H9 (cell line): ENCODE measurements around the gene MARK4. TPM values are rescaled to one million over a fixed set of nuclear protein-coding genes. Genes with fewer than 3 reads are reported as not detected.
A peak's percentile ranks its signal among the peaks of the same experiment; 100 is the strongest.

Experiments used
- DNase-seq: peaks from one replicate; pipeline ENCODE4 v3.0.0-alpha.2; 2017
- H2AFZ ChIP-seq: one replicate; pipeline ENCODE4 v1.6.1; 2013; ENCODE audit warnings: mild to moderate bottlenecking, low read length, control low read depth, moderate library complexity
- H2AK5ac ChIP-seq: 2 replicates; pipeline ENCODE4 v1.6.1; 2013; ENCODE audit warnings: low read length, control low read depth, mixed read lengths; ENCODE audit not compliant: insufficient read length
- H2BK120ac ChIP-seq: one replicate; pipeline ENCODE4 v1.6.1; 2013; ENCODE audit warnings: low read depth, mild to moderate bottlenecking, low read length, control low read depth, inconsistent platforms; ENCODE audit not compliant: poor library complexity, severe bottlenecking
- H2BK12ac ChIP-seq: 2 replicates; pipeline ENCODE4 v1.6.1; 2013; ENCODE audit warnings: low read length, control low read depth, mixed read lengths, low read depth; ENCODE audit not compliant: insufficient read length
- H2BK15ac ChIP-seq: 2 replicates; pipeline ENCODE4 v1.6.1; 2013; ENCODE audit warnings: low read depth, low read length, control low read depth
- H2BK20ac ChIP-seq: one replicate; pipeline ENCODE4 v1.6.1; 2013; ENCODE audit warnings: low read depth, mild to moderate bottlenecking, low read length, control low read depth, inconsistent platforms; ENCODE audit not compliant: poor library complexity, severe bottlenecking
- H2BK5ac ChIP-seq: 2 replicates; pipeline ENCODE4 v1.6.1; 2013; ENCODE audit warnings: low read length, control low read depth, mixed read lengths; ENCODE audit not compliant: insufficient read length
- H3K14ac ChIP-seq: 2 replicates; pipeline ENCODE4 v1.6.1; 2013; ENCODE audit warnings: low read length, control low read depth; ENCODE audit not compliant: insufficient read depth
- H3K18ac ChIP-seq: 2 replicates; pipeline ENCODE4 v1.6.1; 2013; ENCODE audit warnings: low read depth, mild to moderate bottlenecking, mixed read lengths, low read length, control low read depth; ENCODE audit not compliant: insufficient read length
- H3K23ac ChIP-seq: 2 replicates; pipeline ENCODE4 v1.6.1; 2013; ENCODE audit warnings: low read length, control low read depth, mixed read lengths, low read depth; ENCODE audit not compliant: insufficient read length
- H3K23me2 ChIP-seq: 2 replicates; pipeline ENCODE4 v1.6.1; 2013; ENCODE audit warnings: low read depth, mild to moderate bottlenecking, mixed read lengths, low read length, control low read depth; ENCODE audit not compliant: insufficient read length, poor library complexity, severe bottlenecking
- H3K27ac ChIP-seq: 2 replicates; pipeline ENCODE4 v1.5.1; 2013; ENCODE audit warnings: low read length, control low read depth, mixed read lengths, low read depth; ENCODE audit not compliant: insufficient read length
- H3K27me3 ChIP-seq: 2 replicates; pipeline ENCODE4 v1.6.1; 2013; ENCODE audit warnings: low read length, control low read depth, inconsistent platforms; ENCODE audit not compliant: insufficient read depth
- H3K4ac ChIP-seq: 2 replicates; pipeline ENCODE4 v1.6.1; 2013; ENCODE audit warnings: low read depth, mild to moderate bottlenecking, control low read depth, inconsistent platforms, low read length, moderate library complexity
- H3K4me1 ChIP-seq: 2 replicates; pipeline ENCODE4 v1.6.1; 2013; ENCODE audit warnings: low read length, control low read depth, inconsistent platforms; ENCODE audit not compliant: insufficient read depth
- H3K4me2 ChIP-seq: 2 replicates; pipeline ENCODE4 v1.6.1; 2013; ENCODE audit warnings: low read length, control low read depth, mixed read lengths; ENCODE audit not compliant: insufficient read length, insufficient read depth
- H3K56ac ChIP-seq: 2 replicates; pipeline ENCODE4 v1.6.1; 2013; ENCODE audit warnings: low read depth, mild to moderate bottlenecking, mixed read lengths, low read length, control low read depth; ENCODE audit not compliant: insufficient read length
- H3K79me1 ChIP-seq: 2 replicates; pipeline ENCODE4 v1.6.1; 2013; ENCODE audit warnings: low read depth, mild to moderate bottlenecking, moderate library complexity, low read length, control low read depth, inconsistent platforms; ENCODE audit not compliant: insufficient read depth, poor library complexity, severe bottlenecking
- H3K79me2 ChIP-seq: 2 replicates; pipeline ENCODE4 v1.6.1; 2013; ENCODE audit warnings: low read length, control low read depth, inconsistent platforms; ENCODE audit not compliant: insufficient read depth
- H3K9ac ChIP-seq: 2 replicates; pipeline ENCODE4 v1.6.1; 2013; ENCODE audit warnings: low read length, control low read depth, mixed read lengths; ENCODE audit not compliant: insufficient read length; ENCODE audit errors: extremely low read depth
- H3K9me3 ChIP-seq: one replicate; pipeline ENCODE4 v1.6.1; 2013; ENCODE audit warnings: low read depth, low read length, inconsistent platforms; ENCODE audit not compliant: control insufficient read depth
- H3T11ph ChIP-seq: one replicate; pipeline ENCODE4 v1.6.1; 2013; ENCODE audit warnings: mild to moderate bottlenecking, low read length, control low read depth, inconsistent platforms
- H4K20me1 ChIP-seq: one replicate; pipeline ENCODE4 v1.6.1; 2013; ENCODE audit not compliant: control insufficient read depth, insufficient read length, insufficient read depth
- H4K5ac ChIP-seq: 2 replicates; pipeline ENCODE4 v1.6.1; 2013; ENCODE audit warnings: low read depth, mild to moderate bottlenecking, mixed read lengths, low read length, control low read depth; ENCODE audit not compliant: insufficient read length
- H4K8ac ChIP-seq: replicated peaks from 2 replicates; pipeline ENCODE4 v1.6.1; 2013; ENCODE audit warnings: low read length, control low read depth, mixed read lengths, low read depth; ENCODE audit not compliant: insufficient read length
- H4K91ac ChIP-seq: 2 replicates; pipeline ENCODE4 v1.6.1; 2013; ENCODE audit warnings: low read depth, mild to moderate bottlenecking, moderate library complexity, mixed read lengths, low read length, control low read depth; ENCODE audit not compliant: insufficient read length
- H3K27ac Mint-ChIP-seq, 3 experiments: 2 replicates in 2 of 3; 3 replicates in 1 of 3; pipeline ENCODE4 v1.8.0; 2020 to 2021; ENCODE audit warnings: mixed read lengths in 3 of 3, mild to moderate bottlenecking in 1 of 3, moderate library complexity in 1 of 3
- H3K27me3 Mint-ChIP-seq: 2 replicates; pipeline ENCODE4 v1.8.0; 2021; ENCODE audit warnings: low read depth, mild to moderate bottlenecking, moderate library complexity, mixed read lengths
- H3K36me3 Mint-ChIP-seq, 3 experiments: 2 replicates in 2 of 3; 3 replicates in 1 of 3; pipeline ENCODE4 v1.8.0; 2020 to 2021; ENCODE audit warnings: low read depth in 3 of 3, mixed read lengths in 3 of 3; ENCODE audit not compliant: insufficient read depth in 1 of 3
- H3K4me1 Mint-ChIP-seq, 2 experiments: 2 replicates each; pipeline ENCODE4 v1.8.0; 2020; ENCODE audit warnings: mixed read lengths in 2 of 2
- H3K4me3 Mint-ChIP-seq, 2 experiments: 2 replicates in 1 of 2; 3 replicates in 1 of 2; pipeline ENCODE4 v1.8.0; 2020 to 2021; ENCODE audit warnings: mild to moderate bottlenecking in 2 of 2, mixed read lengths in 2 of 2, moderate library complexity in 1 of 2
- H3K9me3 Mint-ChIP-seq, 2 experiments: 2 replicates in 1 of 2; 3 replicates in 1 of 2; pipeline ENCODE4 v1.8.0; 2020; ENCODE audit warnings: mild to moderate bottlenecking in 2 of 2, mixed read lengths in 2 of 2, moderate library complexity in 1 of 2
- CTCF ChIP-seq: fragments of 200-600 bp; sonication (generic); conservative IDR thresholded peaks from 3 replicates; pipeline ENCODE4 v1.8.0; 2021; ENCODE audit warnings: antibody characterized with exemption, mild to moderate bottlenecking
- WGBS: extraction: QIAGEN DNeasy Blood & Tissue Kit; methylation state at CpG from one replicate; pipeline ENCODE4 v1.1.7; 2013; ENCODE audit warnings: missing lambda C conversion rate, low lambda C conversion rate, mixed read lengths; ENCODE audit not compliant: insufficient read length; ENCODE audit errors: extremely low coverage; 5-methylcytosine and 5-hydroxymethylcytosine counted together
- total RNA-seq: library from RNA; stranded (reverse); gene quantifications from 2 replicates; pipeline ENCODE4 v1.2.1, GENCODE V29; 2021

Gene MARK4
- total RNA-seq, 1 experiment from 2014 or later, result 44.7 TPM

DNA sequence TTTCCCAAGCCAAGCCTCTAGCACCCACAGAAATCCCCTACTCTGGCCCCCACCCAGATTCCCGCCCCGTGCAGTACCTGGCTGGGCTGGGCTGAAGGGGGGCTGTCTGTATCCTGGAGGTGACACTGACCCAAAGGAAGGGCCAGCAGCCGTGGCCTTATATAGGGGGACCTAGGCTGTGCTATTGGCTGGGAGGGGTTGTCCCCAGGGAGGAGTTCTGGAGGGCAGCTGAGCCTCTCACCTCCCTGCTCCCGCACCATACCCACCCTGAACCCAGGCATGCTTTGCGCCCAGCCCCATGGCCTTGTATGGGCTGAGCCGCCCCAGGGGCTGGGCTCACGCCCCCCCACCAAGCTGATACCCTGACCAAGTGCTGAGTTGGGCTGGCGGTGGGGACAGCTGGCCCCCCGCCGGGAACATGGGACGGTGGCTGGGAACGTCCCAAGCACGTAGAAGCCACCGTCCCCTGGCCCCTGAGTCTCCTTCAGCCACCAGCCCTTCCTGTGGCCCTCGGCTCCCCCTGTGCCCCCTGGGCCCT lies 71.7 kb downstream of the MARK4 start, which contains the start of gene CKM:
CKM (minus strand) TSS at position 132 of the 538 bp plus-strand sequence. CDS start 3,162 bp downstream, outside the sequence.
- no peak for TF ChIP-seq CTCF
- H3K4me1 Mint-ChIP-seq, result peaks cover 15 to 28% of the 10 kb centered on the region in 2 experiments
- no peak for DNase-seq

More for the DNA sequence above, 71.7 kb downstream of the MARK4 start, which contains the start of gene CKM:
- Histone ChIP-seq H2AFZ (no peak within 1 kb of the TSS), H3K14ac (peak within 1 kb of the TSS; percentile 1; the same call in 1 of the 2 replicates), H3K79me2 (no peaks in the 10 kb centered on the region), H3K9ac (no peak within 1 kb of the TSS), H4K91ac (no peak within 1 kb of the TSS), H2BK15ac (no peak within 1 kb of the TSS), H3K27ac (no peak within 1 kb of the TSS), H2BK5ac (no peak within 1 kb of the TSS), H2AK5ac (no peak within 1 kb of the TSS), H3K56ac (no peak within 1 kb of the TSS), H3K4ac (no peak within 1 kb of the TSS), H3K27me3 (no peaks in the 10 kb centered on the region), H3K79me1 (no peaks in the 10 kb centered on the region), H3T11ph (no peak within 1 kb of the TSS), H4K5ac (no peak within 1 kb of the TSS), H3K4me2 (peak within 1 kb of the TSS; percentile 72), H2BK20ac (no peak within 1 kb of the TSS), H3K23me2 (no peaks in the 10 kb centered on the region), H4K20me1 (no peaks in the 10 kb centered on the region), H3K9me3 (no peaks in the 10 kb centered on the region), H3K23ac (no peak within 1 kb of the TSS), H3K18ac (peak within 1 kb of the TSS; percentile 13), H3K4me1 (no peaks in the 10 kb centered on the region), H4K8ac (no peak within 1 kb of the TSS), H2BK12ac (no peak within 1 kb of the TSS), H2BK120ac (no peak within 1 kb of the TSS)
- no peaks in the 10 kb centered on the region; a peak in 1 of 5 replicates for H3K9me3 Mint-ChIP-seq
- H3K4me3 Mint-ChIP-seq, result peak within 1 kb of the TSS; percentile 39 to 63
- no peaks in the 10 kb centered on the region for H3K36me3 Mint-ChIP-seq
- WGBS, result no CpG with 5 or more reads among the region's 15 CpGs
- H3K27ac Mint-ChIP-seq, result peak within 1 kb of the TSS in 1 of 3 experiments; percentile 80; a peak in 1 of 7 replicates
- peaks cover 49% of the 10 kb centered on the region for H3K27me3 Mint-ChIP-seq
